NK-92 treated with Interleukin-12 subunit alpha and Interleukin-12 subunit beta, amount 100 ng/mL, for 24 hours (cell line): ENCODE data around the gene HOXD3.

Experiments used
- DNase-seq: peaks from one replicate; lab custom pipeline; 2025; lab: John Stamatoyannopoulos, UW

HOXD3 gene

GRCh38 chr2:176156807-176157498, at the start of gene HOXD3:
TSS of gene HOXD3 (plus strand) at chr2:176157307. CDS start at chr2:176169115, 11,808 bp downstream.
- DNase-seq: no peak

GRCh38 chr2:176107731-176108181, 49.4 kb upstream of the HOXD3 start:
- no peak for DNase-seq

GRCh38 chr2:176109192-176109901, 47.8 kb upstream of the HOXD3 start:
- no peak for DNase-seq

DNA sequence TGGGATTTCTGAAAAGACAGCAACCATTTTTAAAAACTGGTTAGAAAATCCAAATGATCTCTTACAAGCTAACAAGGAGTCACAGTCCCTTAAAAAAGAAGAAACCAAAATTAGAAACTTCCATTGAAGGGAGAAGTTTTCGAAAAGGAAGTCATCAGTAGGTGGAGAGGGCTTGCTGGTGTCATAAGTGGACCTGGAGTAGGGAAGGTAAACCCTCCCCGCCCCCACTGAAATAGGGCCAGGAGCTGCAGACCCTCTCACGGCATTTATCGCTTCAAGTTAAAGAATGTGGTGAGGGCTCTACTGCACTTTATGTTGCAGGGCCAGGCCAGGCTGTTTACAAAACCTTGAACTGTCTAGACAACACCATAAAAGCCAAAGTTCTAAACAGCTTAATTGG, 47.2 kb upstream of the HOXD3 start:
- DNase-seq: no peak

- no peak for DNase-seq
Observed at GRCh38 chr2:176110415-176111308, 46.4 kb upstream of the HOXD3 start.

GRCh38 chr2:176111309-176111663, 45.8 kb upstream of the HOXD3 start:
- DNase-seq: peak; percentile 19

GRCh38 chr2:176111846-176112374, 45.2 kb upstream of the HOXD3 start:
- no peak for DNase-seq

GRCh38 chr2:176112375-176113302, 44.5 kb upstream of the HOXD3 start:
- no peak for DNase-seq

GRCh38 chr2:176114120-176114929, 42.8 kb upstream of the HOXD3 start:
- DNase-seq: no peak

DNA sequence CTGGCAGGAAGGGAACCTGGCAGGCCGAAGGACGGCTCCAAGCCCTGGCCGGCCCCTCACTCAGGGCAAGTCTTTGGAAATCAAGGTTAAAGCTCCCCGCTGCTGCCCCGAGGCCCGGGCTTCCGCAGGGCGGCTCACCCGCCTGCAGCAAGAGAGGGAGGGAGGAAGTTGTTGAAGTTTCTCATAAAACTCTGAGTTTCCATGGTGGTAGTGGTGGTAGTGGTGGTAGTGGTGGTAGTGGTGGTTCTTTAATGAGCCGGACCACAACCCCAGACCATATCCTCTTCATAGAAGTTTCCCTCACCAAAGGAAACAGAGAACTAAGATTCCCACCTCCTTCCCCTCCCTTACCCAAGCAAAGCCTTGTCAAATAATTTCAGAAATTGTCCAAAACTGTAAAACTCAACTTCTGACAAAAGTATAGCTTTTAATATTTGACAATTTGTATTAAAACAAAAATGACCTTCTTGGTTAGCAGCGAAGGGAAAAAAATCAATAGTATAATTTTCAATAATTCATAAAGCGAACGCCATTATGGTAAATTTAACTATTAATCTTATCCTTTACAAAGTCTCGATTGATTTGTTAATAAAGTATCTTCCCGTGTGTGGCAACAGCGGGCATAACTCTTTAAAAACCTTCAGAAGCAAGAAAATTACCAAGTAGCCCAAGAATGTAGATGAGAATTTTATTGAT, 42.0 kb upstream of the HOXD3 start:
- no peak for DNase-seq

DNA sequence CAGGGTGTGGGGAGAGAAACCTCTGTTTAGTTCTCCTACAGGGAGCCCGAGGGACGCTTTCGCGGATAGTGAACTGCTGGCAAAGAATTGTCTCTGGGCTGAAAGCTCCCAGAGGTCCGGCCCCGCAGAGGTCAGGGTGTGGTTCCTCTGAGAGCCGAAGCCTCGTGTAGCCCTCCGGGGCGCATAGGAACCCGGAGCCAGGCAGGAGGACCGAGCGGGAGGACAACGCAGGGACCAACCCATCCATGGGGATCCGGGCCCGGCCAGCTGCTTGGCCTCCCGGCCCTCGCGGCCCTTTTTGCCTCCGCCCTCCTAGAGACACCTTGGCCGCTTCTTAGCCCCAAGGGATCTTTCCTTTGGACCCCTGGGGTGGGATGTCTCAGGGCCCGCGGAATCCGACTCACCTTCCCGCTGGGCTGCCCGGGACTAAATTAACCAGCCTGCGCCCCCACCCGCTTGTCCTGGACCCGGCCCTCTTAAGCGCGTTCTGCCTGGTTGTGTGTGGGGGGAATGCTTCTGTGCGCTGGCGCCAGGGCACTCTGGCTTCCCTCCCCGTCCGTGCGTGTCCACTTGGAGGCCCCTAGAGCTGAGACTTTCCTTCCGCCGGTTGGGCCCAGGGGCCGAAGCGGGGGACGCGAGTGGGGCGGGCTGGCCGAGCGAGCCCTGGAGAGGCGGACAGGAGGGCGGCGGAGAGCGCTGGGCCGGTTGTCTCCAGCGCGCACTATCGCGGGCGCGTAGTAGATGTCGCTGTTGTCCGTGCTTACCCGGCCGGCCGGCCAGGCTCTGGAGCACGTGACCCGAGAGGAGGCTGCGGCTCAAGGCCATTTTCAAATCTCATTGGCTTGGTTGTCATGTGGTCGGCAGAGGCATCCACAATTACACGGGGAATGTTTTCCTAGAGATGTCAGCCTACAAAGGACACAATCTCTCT, 41.0 kb upstream of the HOXD3 start, which contains the start of gene HOXD10:
Gene HOXD10, plus strand, starts transcription at position 896 of the 931 bp plus-strand sequence. CDS start 56 bp downstream, outside the sequence.
- DNase-seq: no peak

DNA sequence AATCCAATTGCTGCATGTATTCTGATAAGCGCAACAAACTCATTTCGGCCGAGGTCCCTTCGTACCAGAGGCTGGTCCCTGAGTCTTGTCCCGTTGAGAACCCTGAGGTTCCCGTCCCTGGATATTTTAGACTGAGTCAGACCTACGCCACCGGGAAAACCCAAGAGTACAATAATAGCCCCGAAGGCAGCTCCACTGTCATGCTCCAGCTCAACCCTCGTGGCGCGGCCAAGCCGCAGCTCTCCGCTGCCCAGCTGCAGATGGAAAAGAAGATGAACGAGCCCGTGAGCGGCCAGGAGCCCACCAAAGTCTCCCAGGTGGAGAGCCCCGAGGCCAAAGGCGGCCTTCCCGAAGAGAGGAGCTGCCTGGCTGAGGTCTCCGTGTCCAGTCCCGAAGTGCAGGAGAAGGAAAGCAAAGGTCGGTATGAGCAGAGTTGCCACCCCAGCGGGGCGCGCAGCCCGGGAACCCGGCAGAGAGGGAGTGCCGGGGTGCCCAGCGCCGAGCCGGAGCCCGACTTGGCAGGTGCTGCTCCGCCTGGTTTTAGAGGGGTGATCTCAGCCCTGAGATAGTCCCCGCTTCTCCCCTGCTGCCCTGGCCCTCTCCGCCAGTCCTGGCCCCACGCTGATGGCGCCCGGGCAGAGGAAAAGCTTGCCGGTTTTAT, 39.8 kb upstream of the HOXD3 start:
- DNase-seq: no peak

DNA sequence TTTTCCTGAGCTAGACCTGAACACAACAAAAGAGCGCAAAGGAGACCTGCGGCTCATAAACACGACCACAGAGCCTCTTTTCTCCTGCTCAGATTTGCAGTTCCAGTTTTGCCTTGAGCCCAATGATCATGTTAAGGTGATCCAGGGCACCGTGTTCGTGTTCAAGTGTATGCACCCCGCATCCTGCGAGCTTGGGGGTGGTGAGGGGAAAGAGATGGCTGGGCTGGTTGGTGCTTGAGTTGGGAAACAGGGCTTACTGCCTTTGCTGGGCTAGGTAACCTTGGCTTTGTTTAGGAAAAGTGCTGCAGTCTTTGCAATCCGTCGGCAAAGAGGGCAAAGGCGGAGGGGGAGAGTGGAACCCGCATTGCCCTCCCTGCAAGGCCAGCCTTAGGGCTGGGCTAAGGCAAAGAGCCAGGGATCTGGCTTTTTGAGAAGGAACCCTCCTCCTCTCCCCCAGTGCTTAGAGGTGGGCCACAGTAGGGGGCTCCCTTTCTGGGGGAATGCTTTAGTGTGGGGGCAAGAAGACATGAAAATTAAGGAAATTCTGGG, 39.2 kb upstream of the HOXD3 start:
- DNase-seq: no peak

- DNase-seq: no peak
Observed at GRCh38 chr2:176118601-176119339, 38.3 kb upstream of the HOXD3 start.

- DNase-seq: no peak
Observed at GRCh38 chr2:176120364-176121189, 36.5 kb upstream of the HOXD3 start.
